ENCODE results near the gene GAB2.

The GAB2 gene

GRCh38 chr11:78314762-78315161 is 102.9 kb downstream of the GAB2 start:
- no peak for DNase-seq (ENCODE audit: low read depth)
- no peak overlapping the region for H3K4me3 ChIP-seq (ENCODE audit: low read depth, low read length)
- in situ Hi-C loops (cut with HindIII; ENCODE audit: low sequenced_read_pairs), result no loop called here
- TF ChIP-seq, protein P1, sequence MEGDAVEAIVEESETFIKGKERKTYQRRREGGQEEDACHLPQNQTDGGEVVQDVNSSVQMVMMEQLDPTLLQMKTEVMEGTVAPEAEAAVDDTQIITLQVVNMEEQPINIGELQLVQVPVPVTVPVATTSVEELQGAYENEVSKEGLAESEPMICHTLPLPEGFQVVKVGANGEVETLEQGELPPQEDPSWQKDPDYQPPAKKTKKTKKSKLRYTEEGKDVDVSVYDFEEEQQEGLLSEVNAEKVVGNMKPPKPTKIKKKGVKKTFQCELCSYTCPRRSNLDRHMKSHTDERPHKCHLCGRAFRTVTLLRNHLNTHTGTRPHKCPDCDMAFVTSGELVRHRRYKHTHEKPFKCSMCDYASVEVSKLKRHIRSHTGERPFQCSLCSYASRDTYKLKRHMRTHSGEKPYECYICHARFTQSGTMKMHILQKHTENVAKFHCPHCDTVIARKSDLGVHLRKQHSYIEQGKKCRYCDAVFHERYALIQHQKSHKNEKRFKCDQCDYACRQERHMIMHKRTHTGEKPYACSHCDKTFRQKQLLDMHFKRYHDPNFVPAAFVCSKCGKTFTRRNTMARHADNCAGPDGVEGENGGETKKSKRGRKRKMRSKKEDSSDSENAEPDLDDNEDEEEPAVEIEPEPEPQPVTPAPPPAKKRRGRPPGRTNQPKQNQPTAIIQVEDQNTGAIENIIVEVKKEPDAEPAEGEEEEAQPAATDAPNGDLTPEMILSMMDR (IDR thresholded peaks at IDR 0.05; ENCODE audit: low read depth, low read length, missing control alignments), result no peak

DNA sequence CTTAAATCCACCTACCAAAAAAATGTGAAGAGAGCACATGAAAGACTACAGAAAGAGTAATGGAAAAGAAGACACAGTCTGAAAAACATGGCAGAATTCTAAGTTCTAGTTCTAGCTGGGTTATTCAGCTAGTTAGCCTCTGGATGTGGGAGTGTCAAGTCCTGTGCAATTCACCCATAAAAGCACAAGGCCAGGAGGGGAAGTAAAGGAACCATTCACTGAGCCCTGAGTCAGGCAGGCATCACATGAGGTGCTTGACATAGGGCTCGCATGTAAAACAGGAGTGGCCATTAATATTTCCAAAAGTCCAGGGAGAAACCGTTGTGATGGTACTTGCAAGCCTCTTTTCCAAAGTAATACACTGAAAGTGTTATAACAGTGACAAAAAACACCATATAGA is 103.7 kb downstream of the GAB2 start:
- in situ Hi-C loops (cut with HindIII; ENCODE audit: low sequenced_read_pairs), result no loop called here
- TF ChIP-seq, protein P1 (IDR thresholded peaks at IDR 0.05; ENCODE audit: low read depth, low read length, missing control alignments), result no peak
- no peak overlapping the region for H3K4me3 ChIP-seq (ENCODE audit: low read depth, low read length)
- DNase-seq (ENCODE audit: low read depth), result no peak

DNA sequence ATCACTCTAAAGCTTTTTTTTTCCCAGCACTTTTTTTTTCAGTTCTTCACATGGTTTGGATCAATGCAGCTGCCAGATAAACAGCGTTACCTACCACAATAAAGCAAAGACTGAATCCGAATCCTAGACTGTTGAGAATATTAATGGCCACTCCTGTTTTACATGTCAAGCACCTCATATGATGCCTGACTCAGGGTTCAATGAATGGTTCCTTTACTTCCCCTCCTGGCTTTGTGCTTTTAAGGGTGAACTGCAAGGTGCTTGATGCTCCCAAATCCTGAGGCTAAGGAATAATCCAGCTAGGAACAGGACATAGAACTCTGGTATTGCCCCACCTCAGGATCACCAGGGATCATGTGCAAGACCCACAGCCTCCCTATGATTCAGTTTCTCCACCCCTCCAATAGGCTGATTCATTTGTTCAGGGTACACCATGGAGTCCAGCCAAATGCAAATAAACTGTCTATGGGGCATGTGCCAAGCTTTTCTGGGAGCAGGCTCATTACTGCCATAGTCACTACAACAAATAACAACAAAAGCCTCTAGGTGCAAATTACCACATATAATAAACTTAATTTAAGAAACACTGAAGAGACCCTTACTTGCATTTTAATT is 104.3 kb downstream of the GAB2 start:
- TF ChIP-seq, protein P1 (IDR thresholded peaks at IDR 0.05; ENCODE audit: low read depth, low read length, missing control alignments), result no peak
- in situ Hi-C loops (cut with HindIII; ENCODE audit: low sequenced_read_pairs), result no loop called here

GRCh38 chr11:78312712-78313111 is 104.9 kb downstream of the GAB2 start:
- no peak overlapping the region for H3K4me3 ChIP-seq (ENCODE audit: low read depth, low read length)
- no peak for DNase-seq (ENCODE audit: low read depth)
- TF ChIP-seq, protein P1 (IDR thresholded peaks at IDR 0.05; ENCODE audit: low read depth, low read length, missing control alignments), result no peak
- in situ Hi-C loops (cut with HindIII; ENCODE audit: low sequenced_read_pairs), result no loop called here

More for the DNA sequence above, 104.3 kb downstream of the GAB2 start:
- H3K4me3 ChIP-seq (ENCODE audit: low read depth, low read length), result no peak overlapping the region
- peak; percentile 29 for DNase-seq (ENCODE audit: low read depth)

GRCh38 chr11:78311702-78312371 is 105.8 kb downstream of the GAB2 start:
- TF ChIP-seq, protein P1 (IDR thresholded peaks at IDR 0.05; ENCODE audit: low read depth, low read length, missing control alignments), result no peak
- in situ Hi-C loops (cut with HindIII; ENCODE audit: low sequenced_read_pairs), result no loop called here
- no peak for DNase-seq (ENCODE audit: low read depth)
- H3K4me3 ChIP-seq (ENCODE audit: low read depth, low read length), result no peak overlapping the region

DNA sequence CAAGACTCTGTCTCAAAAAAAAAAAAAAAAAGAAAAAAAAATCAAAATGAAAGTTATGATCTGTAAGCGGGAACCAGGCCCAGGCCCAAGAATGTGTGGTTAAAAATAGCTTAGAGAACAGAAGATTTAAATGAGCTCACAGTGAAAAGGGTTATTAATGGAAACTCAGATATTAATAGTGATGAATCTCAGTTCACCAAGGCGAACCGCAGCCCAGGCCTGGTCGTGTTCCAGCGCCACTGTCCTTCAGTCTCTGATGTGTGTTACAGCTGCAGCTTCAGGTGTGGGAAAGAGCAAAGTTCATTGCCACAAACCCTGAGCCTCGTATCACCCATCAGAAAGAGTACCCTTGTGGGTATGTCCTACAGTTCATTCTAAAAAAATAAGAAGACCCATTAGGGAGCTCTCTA is 107.1 kb downstream of the GAB2 start:
- H3K4me3 ChIP-seq (ENCODE audit: low read depth, low read length), result no peak overlapping the region
- in situ Hi-C loops (cut with HindIII; ENCODE audit: low sequenced_read_pairs), result no loop called here
- TF ChIP-seq, protein P1 (IDR thresholded peaks at IDR 0.05; ENCODE audit: low read depth, low read length, missing control alignments), result no peak
- DNase-seq (ENCODE audit: low read depth), result peak; percentile 16

All from astrocyte of the cerebellum (primary cell).